ENCODE data around the gene SH3PXD2A.

Gene SH3PXD2A

DNA sequence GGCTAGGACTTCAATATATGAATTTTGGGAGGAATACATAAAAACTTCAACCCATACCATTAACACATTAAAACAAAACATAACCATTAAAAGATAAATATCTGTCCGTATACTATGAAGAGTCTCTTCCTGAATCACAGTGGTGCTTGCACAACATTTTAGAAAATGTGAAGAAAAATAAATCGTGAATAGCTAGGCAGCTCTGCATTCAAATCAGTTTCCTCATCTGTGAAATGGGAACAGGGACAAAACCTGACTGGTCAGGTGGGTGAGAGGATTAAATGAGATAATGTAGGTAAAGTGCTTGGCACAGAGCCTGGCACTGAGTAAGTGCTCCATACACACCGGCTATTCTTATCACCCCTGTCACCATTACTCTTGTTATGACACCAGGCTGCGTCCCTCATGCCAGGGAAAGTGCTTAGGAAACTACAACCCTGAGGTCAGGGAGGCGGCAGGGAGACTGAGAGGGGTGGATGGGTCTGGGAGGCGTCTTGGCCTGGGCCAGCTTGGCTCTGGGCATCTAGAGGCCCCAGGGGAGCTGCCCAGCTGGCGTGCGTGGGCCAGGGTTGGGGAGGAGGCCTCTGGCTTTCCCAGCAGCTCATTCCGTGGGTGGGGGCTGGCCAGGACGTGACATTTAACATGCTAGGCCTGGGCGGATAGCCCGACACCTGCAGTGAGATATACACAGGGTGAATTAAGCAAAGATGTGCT is 78.3 kb downstream of the SH3PXD2A start:
- H3K4me3 ChIP-seq (ENCODE audit: low read depth, low read length) = no peak overlapping the region
- TF ChIP-seq, protein P1, sequence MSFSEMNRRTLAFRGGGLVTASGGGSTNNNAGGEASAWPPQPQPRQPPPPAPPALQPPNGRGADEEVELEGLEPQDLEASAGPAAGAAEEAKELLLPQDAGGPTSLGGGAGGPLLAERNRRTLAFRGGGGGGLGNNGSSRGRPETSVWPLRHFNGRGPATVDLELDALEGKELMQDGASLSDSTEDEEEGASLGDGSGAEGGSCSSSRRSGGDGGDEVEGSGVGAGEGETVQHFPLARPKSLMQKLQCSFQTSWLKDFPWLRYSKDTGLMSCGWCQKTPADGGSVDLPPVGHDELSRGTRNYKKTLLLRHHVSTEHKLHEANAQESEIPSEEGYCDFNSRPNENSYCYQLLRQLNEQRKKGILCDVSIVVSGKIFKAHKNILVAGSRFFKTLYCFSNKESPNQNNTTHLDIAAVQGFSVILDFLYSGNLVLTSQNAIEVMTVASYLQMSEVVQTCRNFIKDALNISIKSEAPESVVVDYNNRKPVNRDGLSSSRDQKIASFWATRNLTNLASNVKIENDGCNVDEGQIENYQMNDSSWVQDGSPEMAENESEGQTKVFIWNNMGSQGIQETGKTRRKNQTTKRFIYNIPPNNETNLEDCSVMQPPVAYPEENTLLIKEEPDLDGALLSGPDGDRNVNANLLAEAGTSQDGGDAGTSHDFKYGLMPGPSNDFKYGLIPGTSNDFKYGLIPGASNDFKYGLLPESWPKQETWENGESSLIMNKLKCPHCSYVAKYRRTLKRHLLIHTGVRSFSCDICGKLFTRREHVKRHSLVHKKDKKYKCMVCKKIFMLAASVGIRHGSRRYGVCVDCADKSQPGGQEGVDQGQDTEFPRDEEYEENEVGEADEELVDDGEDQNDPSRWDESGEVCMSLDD (tag by site-specific recombination; IDR thresholded peaks at IDR 0.05) = no peak
- TF ChIP-seq ZNF24 (tag by site-specific recombination; IDR thresholded peaks at IDR 0.05) (no peak), ZNF169 (tag by site-specific recombination; IDR thresholded peaks at IDR 0.05) (no peak), ZNF664 (tag by site-specific recombination; IDR thresholded peaks at IDR 0.05) (peak; percentile 85; the same call in 1 of the 2 replicates), TRIM28 (IDR thresholded peaks at IDR 0.05; ENCODE audit: borderline replicate concordance, low read length) (no peak), ZNF366 (tag by site-specific recombination; conservative IDR thresholded peaks at IDR 0.05) (no peak), ZNF132 (tag by site-specific recombination; IDR thresholded peaks at IDR 0.05; ENCODE audit: borderline replicate concordance) (no peak), HOXC10 (CRISPR knock-in tag; IDR thresholded peaks at IDR 0.05) (no peak), ZFHX2 (tag by site-specific recombination; conservative IDR thresholded peaks at IDR 0.05) (peak; percentile 44), ZNF423 (tag by site-specific recombination; IDR thresholded peaks at IDR 0.05) (no peak), ZNF660 (tag by site-specific recombination; IDR thresholded peaks at IDR 0.05) (no peak), EGR2 (tag by site-specific recombination; IDR thresholded peaks at IDR 0.05; ENCODE audit: low read depth) (peak; percentile 70)
- TF ChIP-seq, protein P2, sequence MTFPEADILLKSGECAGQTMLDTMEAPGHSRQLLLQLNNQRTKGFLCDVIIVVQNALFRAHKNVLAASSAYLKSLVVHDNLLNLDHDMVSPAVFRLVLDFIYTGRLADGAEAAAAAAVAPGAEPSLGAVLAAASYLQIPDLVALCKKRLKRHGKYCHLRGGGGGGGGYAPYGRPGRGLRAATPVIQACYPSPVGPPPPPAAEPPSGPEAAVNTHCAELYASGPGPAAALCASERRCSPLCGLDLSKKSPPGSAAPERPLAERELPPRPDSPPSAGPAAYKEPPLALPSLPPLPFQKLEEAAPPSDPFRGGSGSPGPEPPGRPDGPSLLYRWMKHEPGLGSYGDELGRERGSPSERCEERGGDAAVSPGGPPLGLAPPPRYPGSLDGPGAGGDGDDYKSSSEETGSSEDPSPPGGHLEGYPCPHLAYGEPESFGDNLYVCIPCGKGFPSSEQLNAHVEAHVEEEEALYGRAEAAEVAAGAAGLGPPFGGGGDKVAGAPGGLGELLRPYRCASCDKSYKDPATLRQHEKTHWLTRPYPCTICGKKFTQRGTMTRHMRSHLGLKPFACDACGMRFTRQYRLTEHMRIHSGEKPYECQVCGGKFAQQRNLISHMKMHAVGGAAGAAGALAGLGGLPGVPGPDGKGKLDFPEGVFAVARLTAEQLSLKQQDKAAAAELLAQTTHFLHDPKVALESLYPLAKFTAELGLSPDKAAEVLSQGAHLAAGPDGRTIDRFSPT (tag by site-specific recombination; IDR thresholded peaks at IDR 0.05) = no peak
- TF ChIP-seq, protein P3, sequence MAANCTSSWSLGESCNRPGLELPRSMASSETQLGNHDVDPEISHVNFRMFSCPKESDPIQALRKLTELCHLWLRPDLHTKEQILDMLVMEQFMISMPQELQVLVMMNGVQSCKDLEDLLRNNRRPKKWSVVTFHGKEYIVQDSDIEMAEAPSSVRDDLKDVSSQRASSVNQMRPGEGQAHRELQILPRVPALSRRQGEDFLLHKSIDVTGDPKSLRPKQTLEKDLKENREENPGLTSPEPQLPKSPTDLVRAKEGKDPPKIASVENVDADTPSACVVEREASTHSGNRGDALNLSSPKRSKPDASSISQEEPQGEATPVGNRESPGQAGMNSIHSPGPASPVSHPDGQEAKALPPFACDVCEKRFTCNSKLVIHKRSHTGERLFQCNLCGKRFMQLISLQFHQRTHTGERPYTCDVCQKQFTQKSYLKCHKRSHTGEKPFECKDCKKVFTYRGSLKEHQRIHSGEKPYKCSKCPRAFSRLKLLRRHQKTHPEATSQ (tag by site-specific recombination; IDR thresholded peaks at IDR 0.05) = no peak
- no peaks in the 10 kb centered on the region; the same call in 1 of the 2 replicates for H3K9me3 ChIP-seq (ENCODE audit: control insufficient read depth, insufficient read depth, low read depth, low read length)
- CTCF ChIA-PET = interaction anchor here (0.7 kb wide), 1 partner anchor 13 kb away, joined by 3 read pairs; no protein-coding TSS in a partner anchor
- H3K27ac ChIP-seq (ENCODE audit: extremely low read depth, low read depth, low read length) = no peak overlapping the region
- peaks cover under 1% of the 10 kb centered on the region for H3K4me1 ChIP-seq (ENCODE audit: control insufficient read depth, insufficient read depth, low read length)
- POLR2A ChIA-PET = no interaction called here
- peaks cover 0 to 5% of the 10 kb centered on the region in 2 experiments; a peak in 1 of 3 replicates for H3K36me3 ChIP-seq (ENCODE audit: control insufficient read depth in 2 of 2, insufficient read depth in 1 of 2, low read length in 2 of 2)

DNA sequence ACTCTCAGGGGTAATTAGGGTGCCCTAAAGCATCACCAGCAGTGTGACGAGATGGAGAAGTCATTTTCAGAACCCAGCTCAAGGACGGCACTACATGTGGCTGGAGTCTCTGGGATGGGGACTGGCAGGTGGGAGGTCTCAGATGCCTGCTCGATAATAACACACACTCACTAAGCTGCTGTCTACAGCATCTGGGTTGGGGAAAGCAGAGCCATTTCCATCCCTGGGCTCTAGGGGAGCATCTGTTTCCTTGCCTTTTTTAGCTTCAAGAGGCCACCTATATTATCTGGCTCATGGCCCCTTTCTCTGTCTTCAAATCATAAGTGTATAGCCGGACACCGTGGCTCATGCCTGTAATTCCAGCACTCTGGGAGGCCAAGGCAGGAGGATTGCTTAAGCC is 79.6 kb downstream of the SH3PXD2A start:
- CTCF ChIA-PET = interaction anchor here (0.5 to 0.9 kb wide), 2 partner anchors 24 to 876 kb away, joined by 3 read pairs; no protein-coding TSS in a partner anchor
- H3K27ac ChIP-seq (ENCODE audit: extremely low read depth, low read depth, low read length) = no peak overlapping the region
- no peak overlapping the region for H3K4me3 ChIP-seq (ENCODE audit: low read depth, low read length)
- POLR2A ChIA-PET = no interaction called here
- no peaks in the 10 kb centered on the region; the same call in 1 of the 2 replicates for H3K9me3 ChIP-seq (ENCODE audit: control insufficient read depth, insufficient read depth, low read depth, low read length)
- peaks cover 4% of the 10 kb centered on the region for H3K4me1 ChIP-seq (ENCODE audit: control insufficient read depth, insufficient read depth, low read length)
- H3K36me3 ChIP-seq (ENCODE audit: control insufficient read depth in 2 of 2, insufficient read depth in 1 of 2, low read length in 2 of 2) = peaks cover 0 to under 1% of the 10 kb centered on the region in 2 experiments; a peak in 1 of 3 replicates
- TF ChIP-seq ZNF133 (tag by site-specific recombination; IDR thresholded peaks at IDR 0.05) (no peak), ZNF558 (tag by site-specific recombination; IDR thresholded peaks at IDR 0.05) (no peak), ZNF138 (tag by site-specific recombination; IDR thresholded peaks at IDR 0.05; ENCODE audit: borderline replicate concordance) (no peak)
- TF ChIP-seq, protein P4, sequence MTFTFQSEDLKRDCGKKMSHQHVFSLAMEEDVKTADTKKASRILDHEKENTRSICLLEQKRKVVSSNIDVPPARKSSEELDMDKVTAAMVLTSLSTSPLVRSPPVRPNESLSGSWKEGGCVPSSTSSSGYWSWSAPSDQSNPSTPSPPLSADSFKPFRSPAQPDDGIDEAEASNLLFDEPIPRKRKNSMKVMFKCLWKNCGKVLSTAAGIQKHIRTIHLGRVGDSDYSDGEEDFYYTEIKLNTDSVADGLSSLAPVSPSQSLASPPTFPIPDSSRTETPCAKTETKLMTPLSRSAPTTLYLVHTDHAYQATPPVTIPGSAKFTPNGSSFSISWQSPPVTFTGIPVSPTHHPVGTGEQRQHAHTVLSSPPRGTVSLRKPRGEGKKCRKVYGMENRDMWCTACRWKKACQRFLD (tag by site-specific recombination; IDR thresholded peaks at IDR 0.05) = no peak
- TF ChIP-seq, protein P5, sequence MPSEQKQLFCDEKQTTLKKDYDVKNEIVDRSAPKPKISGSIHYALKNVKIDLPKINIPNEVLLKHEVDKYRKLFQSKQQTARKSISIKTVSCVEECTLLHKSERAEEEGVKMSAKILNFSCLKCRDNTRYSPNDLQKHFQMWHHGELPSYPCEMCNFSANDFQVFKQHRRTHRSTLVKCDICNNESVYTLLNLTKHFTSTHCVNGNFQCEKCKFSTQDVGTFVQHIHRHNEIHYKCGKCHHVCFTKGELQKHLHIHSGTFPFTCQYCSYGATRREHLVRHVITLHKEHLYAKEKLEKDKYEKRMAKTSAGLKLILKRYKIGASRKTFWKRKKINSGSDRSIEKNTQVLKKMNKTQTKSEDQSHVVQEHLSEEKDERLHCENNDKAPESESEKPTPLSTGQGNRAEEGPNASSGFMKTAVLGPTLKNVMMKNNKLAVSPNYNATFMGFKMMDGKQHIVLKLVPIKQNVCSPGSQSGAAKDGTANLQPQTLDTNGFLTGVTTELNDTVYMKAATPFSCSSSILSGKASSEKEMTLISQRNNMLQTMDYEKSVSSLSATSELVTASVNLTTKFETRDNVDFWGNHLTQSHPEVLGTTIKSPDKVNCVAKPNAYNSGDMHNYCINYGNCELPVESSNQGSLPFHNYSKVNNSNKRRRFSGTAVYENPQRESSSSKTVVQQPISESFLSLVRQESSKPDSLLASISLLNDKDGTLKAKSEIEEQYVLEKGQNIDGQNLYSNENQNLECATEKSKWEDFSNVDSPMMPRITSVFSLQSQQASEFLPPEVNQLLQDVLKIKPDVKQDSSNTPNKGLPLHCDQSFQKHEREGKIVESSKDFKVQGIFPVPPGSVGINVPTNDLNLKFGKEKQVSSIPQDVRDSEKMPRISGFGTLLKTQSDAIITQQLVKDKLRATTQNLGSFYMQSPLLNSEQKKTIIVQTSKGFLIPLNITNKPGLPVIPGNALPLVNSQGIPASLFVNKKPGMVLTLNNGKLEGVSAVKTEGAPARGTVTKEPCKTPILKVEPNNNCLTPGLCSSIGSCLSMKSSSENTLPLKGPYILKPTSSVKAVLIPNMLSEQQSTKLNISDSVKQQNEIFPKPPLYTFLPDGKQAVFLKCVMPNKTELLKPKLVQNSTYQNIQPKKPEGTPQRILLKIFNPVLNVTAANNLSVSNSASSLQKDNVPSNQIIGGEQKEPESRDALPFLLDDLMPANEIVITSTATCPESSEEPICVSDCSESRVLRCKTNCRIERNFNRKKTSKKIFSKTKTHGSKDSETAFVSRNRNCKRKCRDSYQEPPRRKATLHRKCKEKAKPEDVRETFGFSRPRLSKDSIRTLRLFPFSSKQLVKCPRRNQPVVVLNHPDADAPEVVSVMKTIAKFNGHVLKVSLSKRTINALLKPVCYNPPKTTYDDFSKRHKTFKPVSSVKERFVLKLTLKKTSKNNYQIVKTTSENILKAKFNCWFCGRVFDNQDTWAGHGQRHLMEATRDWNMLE (tag by site-specific recombination; conservative IDR thresholded peaks at IDR 0.05; ENCODE audit: low read depth) = no peak
